ENCODE results near the gene FAM193A. TPM values are rescaled to one million over a fixed set of nuclear protein-coding genes. Genes with fewer than 3 reads are reported as not detected.
A peak's percentile ranks its signal among the peaks of the same experiment; 100 is the strongest.
"Not testable (repeated sequence)": the region's sequence is repeated elsewhere in the genome, so short reads cannot be mapped to it uniquely, and the experiment has no call there.

The FAM193A gene
- total and polyA plus RNA-seq, 5 experiments from 2014 or later: 1.5 to 48.6 (median 4.3) TPM

- POLR2A ChIA-PET: interaction anchor here (0.7 kb wide), 1 partner anchor 42 kb away, joined by 3 read pairs; no protein-coding TSS in a partner anchor
- no peak overlapping the region for H3K4me3 Mint-ChIP-seq
- no peak overlapping the region for H3K27ac Mint-ChIP-seq
- H3K4me1 Mint-ChIP-seq: no peaks in the 10 kb centered on the region
- ATAC-seq (no peak), DNase-seq (no peak)
- H3K9me3 Mint-ChIP-seq: no peaks in the 10 kb centered on the region
- H3K36me3 Mint-ChIP-seq: no peaks in the 10 kb centered on the region
- H3K27me3 Mint-ChIP-seq: peaks cover 0 to 1% (median 0%) of the 10 kb centered on the region in 5 donors
Observed at GRCh38 chr4:2526559-2526958, 9.9 kb upstream of the FAM193A start.

DNA sequence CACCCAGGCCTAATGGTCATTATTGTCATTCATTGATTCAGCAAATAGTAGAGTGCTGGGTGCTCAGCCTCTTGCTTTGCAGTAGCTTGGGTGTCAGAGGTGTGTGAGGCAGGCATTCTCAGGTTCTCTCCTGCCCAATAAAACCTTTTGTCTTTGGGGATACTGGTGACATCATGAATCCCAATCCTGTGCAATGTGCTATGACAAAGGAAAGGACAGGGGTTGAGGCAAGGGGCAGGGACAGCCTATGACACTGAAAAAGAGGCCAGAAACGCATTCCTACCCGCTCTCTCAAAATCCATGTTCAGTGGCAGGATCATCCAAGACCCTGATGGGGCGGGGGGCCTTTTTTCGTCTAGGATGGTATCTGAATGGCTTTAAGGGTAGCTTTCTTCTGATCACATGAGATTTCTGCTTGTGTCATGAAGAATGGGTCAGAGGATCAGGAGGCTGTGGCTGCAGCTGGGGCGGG, 1.5 kb upstream of the FAM193A start:
- peak in 1 of 10 donors; percentile 6 for DNase-seq

DNA sequence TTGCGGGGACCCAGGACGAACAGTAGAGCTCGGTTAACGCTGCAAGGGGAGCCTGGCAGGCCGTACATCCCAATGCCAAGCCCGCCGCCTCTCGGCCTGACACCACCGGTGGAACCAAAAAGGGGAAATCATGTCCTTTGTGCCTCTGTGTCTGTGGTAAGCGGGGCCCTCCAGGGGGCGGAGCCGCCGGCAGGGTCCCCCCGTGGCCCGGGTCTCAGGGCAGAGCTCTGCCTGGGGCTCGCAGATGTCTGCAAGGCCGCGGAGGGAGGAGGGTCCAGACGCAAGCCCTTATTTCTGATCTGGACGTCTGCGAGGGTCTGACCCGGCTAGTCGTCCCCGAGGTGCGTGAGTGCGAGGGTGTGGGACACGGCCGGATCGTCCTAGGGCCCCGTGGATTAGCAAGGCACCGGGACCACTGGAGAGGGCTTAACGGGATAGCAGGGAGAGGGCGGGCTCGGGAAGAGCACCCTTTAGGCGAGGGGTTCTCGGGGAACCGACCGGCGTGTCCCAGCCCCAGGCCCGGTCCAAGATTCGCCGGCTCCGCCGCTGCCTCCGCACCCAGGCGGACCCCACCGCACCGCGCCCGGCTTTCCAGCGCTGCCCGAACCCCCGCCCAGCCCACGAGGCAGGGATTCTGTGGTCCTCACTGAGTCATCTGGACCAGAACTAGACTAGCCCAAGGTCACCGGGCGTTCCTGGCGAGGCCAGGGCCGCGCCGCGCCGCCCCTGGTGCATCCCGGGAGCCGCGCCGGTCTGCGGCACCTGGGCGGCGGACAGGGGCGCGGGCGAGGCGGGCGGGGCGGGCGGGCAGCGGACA, 863 bp upstream of the FAM193A start:
- ATAC-seq (peak; percentile 8 to 16), DNase-seq (peak; percentile 38 to 74 (median 62))
- H3K4me1 Mint-ChIP-seq: peaks cover 4 to 31% (median 18%) of the 10 kb centered on the region in 4 donors
- H3K4me3 Mint-ChIP-seq: peak overlapping the region; percentile 82 to 91 (median 88)
- H3K27ac Mint-ChIP-seq: peak overlapping the region; percentile 77 to 98 (median 94)
- POLR2A ChIA-PET: interaction anchor here (0.5 to 2.4 kb wide), 9 partner anchors 12 to 539 kb away, joined by 3 to 32 read pairs (median 4); partner anchors contain the start of genes HAUS3, HTT, HTT-AS and POLN
- H3K27me3 Mint-ChIP-seq: peaks cover 0 to 2% (median 0%) of the 10 kb centered on the region in 5 donors
- H3K9me3 Mint-ChIP-seq: no peaks in the 10 kb centered on the region
- no peaks in the 10 kb centered on the region for H3K36me3 Mint-ChIP-seq

More for the DNA sequence above, 1.5 kb upstream of the FAM193A start:
- Mint-ChIP-seq H3K36me3 (no peaks in the 10 kb centered on the region), H3K4me3 (peak overlapping the region; percentile 82 to 91 (median 88)), H3K9me3 (no peaks in the 10 kb centered on the region), H3K4me1 (peaks cover 4 to 25% (median 15%) of the 10 kb centered on the region in 4 donors), H3K27ac (peak overlapping the region; percentile 74 to 98 (median 94)), H3K27me3 (peaks cover 0 to 2% (median 0%) of the 10 kb centered on the region in 5 donors)
- ATAC-seq: no peak
- POLR2A ChIA-PET: interaction anchor here (0.5 to 0.7 kb wide), 2 partner anchors 66 to 91 kb away, joined by 3 to 4 read pairs; partner anchors contain the start of gene RNF4

DNA sequence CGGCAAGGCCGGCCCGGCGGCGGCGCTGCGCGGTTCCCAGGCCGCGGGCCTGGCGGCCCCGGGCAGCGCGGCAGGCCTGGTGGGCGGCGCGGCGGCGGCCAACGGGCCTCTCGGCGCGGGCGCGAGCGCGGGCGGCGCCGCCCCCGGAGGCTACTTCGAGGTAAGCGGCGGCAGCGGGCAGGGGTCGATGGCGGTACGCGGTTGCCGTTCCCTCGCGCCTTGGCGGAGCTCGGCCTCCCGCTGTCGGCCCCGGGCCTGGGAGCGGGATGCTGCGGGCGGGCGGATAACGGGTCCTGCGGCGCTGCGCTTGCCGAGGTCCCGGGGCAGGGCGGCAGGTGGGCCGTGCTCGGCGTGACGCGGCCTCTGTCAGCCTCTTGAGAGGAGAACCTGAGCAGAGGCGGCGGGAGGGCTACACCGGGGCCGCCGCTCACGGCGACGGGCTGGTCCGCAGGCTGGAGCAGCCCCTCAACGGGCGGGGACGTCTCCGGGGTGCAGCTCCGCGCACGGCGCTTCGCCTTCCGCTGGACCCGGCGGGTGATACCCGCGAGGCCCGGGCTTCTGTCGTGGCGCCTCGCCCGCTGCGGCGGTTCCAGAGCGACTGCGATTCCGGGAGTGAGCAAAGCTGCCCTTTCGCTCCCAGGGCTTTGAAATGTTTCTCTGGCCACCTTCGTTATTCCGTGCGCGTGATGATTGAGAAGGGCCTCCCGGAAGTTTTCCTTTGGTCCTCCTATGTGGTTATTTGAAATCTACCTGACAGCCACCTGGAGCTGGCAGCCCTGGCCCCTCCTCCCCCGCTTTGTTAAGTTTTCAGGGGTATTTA, 774 bp downstream of the FAM193A start:
- H3K27me3 Mint-ChIP-seq: no peaks in the 10 kb centered on the region
- POLR2A ChIA-PET: interaction anchor here (1.0 to 2.4 kb wide), 6 partner anchors 32 to 398 kb away, joined by 3 to 32 read pairs (median 4); partner anchors contain the start of genes HAUS3, MXD4, POLN and RNF4
- H3K36me3 Mint-ChIP-seq: no peaks in the 10 kb centered on the region
- peak overlapping the region in 9 of 10 donors; percentile 83 to 96 (median 92) for H3K27ac Mint-ChIP-seq
- peak; percentile 15 to 27 for ATAC-seq
- peaks cover 4 to 45% (median 23%) of the 10 kb centered on the region in 4 donors for H3K4me1 Mint-ChIP-seq
- H3K4me3 Mint-ChIP-seq: peak overlapping the region; percentile 83 to 94 (median 90)
- H3K9me3 Mint-ChIP-seq: no peaks in the 10 kb centered on the region
- DNase-seq: peak; percentile 38 to 79 (median 56)

GRCh38 chr4:2543580-2544191, 7.2 kb downstream of the FAM193A start:
- POLR2A ChIA-PET, ATAC-seq, H3K27me3 Mint-ChIP-seq, DNase-seq, H3K4me3 Mint-ChIP-seq, H3K9me3 Mint-ChIP-seq: not testable (repeated sequence)
- H3K27ac Mint-ChIP-seq: peak overlapping the region in 2 of 10 donors; percentile 19 to 35
- H3K4me1 Mint-ChIP-seq: peaks cover 4 to 74% (median 44%) of the 10 kb centered on the region in 4 donors
- peaks cover 0 to 13% (median 0%) of the 10 kb centered on the region in 3 donors for H3K36me3 Mint-ChIP-seq

GRCh38 chr4:2545321-2546013, 9.0 kb downstream of the FAM193A start:
- H3K4me1 Mint-ChIP-seq: peaks cover 6 to 69% (median 40%) of the 10 kb centered on the region in 4 donors
- H3K9me3 Mint-ChIP-seq: peaks cover 0 to 2% (median 0%) of the 10 kb centered on the region in 9 donors
- POLR2A ChIA-PET: no interaction called here
- H3K4me3 Mint-ChIP-seq: no peak overlapping the region
- H3K36me3 Mint-ChIP-seq: peaks cover 0 to 15% (median 0%) of the 10 kb centered on the region in 3 donors
- no peak for ATAC-seq
- H3K27ac Mint-ChIP-seq: no peak overlapping the region
- no peaks in the 10 kb centered on the region for H3K27me3 Mint-ChIP-seq
- no peak for DNase-seq

- peak overlapping the region in 1 of 10 donors; percentile 46 for H3K27ac Mint-ChIP-seq
Observed at GRCh38 chr4:2546286-2546823, 9.9 kb downstream of the FAM193A start.

GRCh38 chr4:2546961-2547691, 10.7 kb downstream of the FAM193A start:
- peak overlapping the region in 3 of 10 donors; percentile 15 to 80 (median 27) for H3K27ac Mint-ChIP-seq
- H3K4me3 Mint-ChIP-seq, POLR2A ChIA-PET: not testable (repeated sequence)

More at GRCh38 chr4:2546286-2546823, 9.9 kb downstream of the FAM193A start:
- H3K4me1 Mint-ChIP-seq: peaks cover 7 to 66% (median 40%) of the 10 kb centered on the region in 4 donors
- DNase-seq: no peak
- H3K27me3 Mint-ChIP-seq: no peaks in the 10 kb centered on the region
- no peak for ATAC-seq
- POLR2A ChIA-PET: no interaction called here
- peaks cover 0 to 15% (median 0%) of the 10 kb centered on the region in 3 donors for H3K36me3 Mint-ChIP-seq
- peaks cover 0 to 2% (median 0%) of the 10 kb centered on the region in 9 donors for H3K9me3 Mint-ChIP-seq
- no peak overlapping the region for H3K4me3 Mint-ChIP-seq

GRCh38 chr4:2551118-2551517, 14.7 kb downstream of the FAM193A start:
- H3K36me3 Mint-ChIP-seq: peaks cover 0 to 12% (median 0%) of the 10 kb centered on the region in 3 donors
- H3K9me3 Mint-ChIP-seq: peaks cover 0 to 2% (median 0%) of the 10 kb centered on the region in 9 donors
- H3K4me3 Mint-ChIP-seq: no peak overlapping the region
- peaks cover 13 to 59% (median 43%) of the 10 kb centered on the region in 4 donors for H3K4me1 Mint-ChIP-seq
- H3K27me3 Mint-ChIP-seq: no peaks in the 10 kb centered on the region
- no peak for DNase-seq
- ATAC-seq: no peak
- POLR2A ChIA-PET: no interaction called here
- peak overlapping the region in 2 of 10 donors; percentile 11 to 28 for H3K27ac Mint-ChIP-seq

More at GRCh38 chr4:2546961-2547691, 10.7 kb downstream of the FAM193A start:
- H3K4me1 Mint-ChIP-seq: peaks cover 10 to 62% (median 41%) of the 10 kb centered on the region in 4 donors
- not testable (repeated sequence) for H3K27me3 Mint-ChIP-seq, DNase-seq, H3K9me3 Mint-ChIP-seq, ATAC-seq
- peaks cover 0 to 17% (median 0%) of the 10 kb centered on the region in 3 donors for H3K36me3 Mint-ChIP-seq

- Mint-ChIP-seq H3K36me3 (peaks cover 0 to 8% (median 0%) of the 10 kb centered on the region in 3 donors), H3K4me1 (peaks cover 15 to 61% (median 46%) of the 10 kb centered on the region in 4 donors), H3K27me3 (no peaks in the 10 kb centered on the region), H3K9me3 (no peaks in the 10 kb centered on the region), H3K4me3 (peak overlapping the region in 1 of 10 donors; percentile 8), H3K27ac (peak overlapping the region in 1 of 10 donors; percentile 33)
- POLR2A ChIA-PET: no interaction called here
- DNase-seq (no peak), ATAC-seq (no peak)
Observed at GRCh38 chr4:2552806-2553205, 16.4 kb downstream of the FAM193A start.

Measured in naive thymus-derived CD8-positive, alpha-beta T cell (primary cell).